Glomerular visceral epithelial cell (primary cell): ENCODE results near the gene TPSG1.
"Not testable (repeated sequence)": the region's sequence is repeated elsewhere in the genome, so short reads cannot be mapped to it uniquely, and the experiment has no call there.

Experiments used
- DNase-seq: peaks from one replicate; pipeline ENCODE4 v3.0.0-alpha.2; 2016; ENCODE audit errors: extremely low spot score

TPSG1 gene

GRCh38 chr16:1215574-1216295 is 9.3 kb downstream of the TPSG1 start:
- DNase-seq, result no peak

- DNase-seq, result no peak
Observed at GRCh38 chr16:1214719-1215118, 10.3 kb downstream of the TPSG1 start.

GRCh38 chr16:1213796-1214372 is 11.2 kb downstream of the TPSG1 start:
- no peak for DNase-seq

GRCh38 chr16:1213231-1213630 is 11.8 kb downstream of the TPSG1 start:
- DNase-seq, result no peak

GRCh38 chr16:1212616-1213194 is 12.4 kb downstream of the TPSG1 start:
- no peak for DNase-seq

GRCh38 chr16:1211451-1212268 is 13.4 kb downstream of the TPSG1 start:
- DNase-seq, result no peak

- no peak for DNase-seq
Observed at GRCh38 chr16:1210461-1210860, 14.6 kb downstream of the TPSG1 start.

- DNase-seq, result no peak
Observed at GRCh38 chr16:1209081-1209480, 16.0 kb downstream of the TPSG1 start.

- no peak for DNase-seq
Observed at GRCh38 chr16:1208239-1208830, 16.7 kb downstream of the TPSG1 start.

- DNase-seq, result no peak
Observed at GRCh38 chr16:1206786-1207185, 18.3 kb downstream of the TPSG1 start.

GRCh38 chr16:1206326-1206725 is 18.7 kb downstream of the TPSG1 start:
- no peak for DNase-seq

GRCh38 chr16:1204933-1205332 is 20.1 kb downstream of the TPSG1 start:
- no peak for DNase-seq

GRCh38 chr16:1202274-1202673 is 22.8 kb downstream of the TPSG1 start:
- no peak for DNase-seq

GRCh38 chr16:1201444-1201843 is 23.6 kb downstream of the TPSG1 start:
- no peak for DNase-seq

GRCh38 chr16:1200014-1200627 is 24.9 kb downstream of the TPSG1 start:
- no peak for DNase-seq

GRCh38 chr16:1199347-1200013 is 25.6 kb downstream of the TPSG1 start:
- DNase-seq, result no peak

- DNase-seq, result not testable (repeated sequence)
Observed at GRCh38 chr16:1198671-1199346, 26.3 kb downstream of the TPSG1 start.

GRCh38 chr16:1198194-1198593 is 26.9 kb downstream of the TPSG1 start:
- DNase-seq, result no peak

- no peak for DNase-seq
Observed at GRCh38 chr16:1197237-1197866, 27.7 kb downstream of the TPSG1 start.

- no peak for DNase-seq
Observed at GRCh38 chr16:1196494-1196893, 28.6 kb downstream of the TPSG1 start.
